SK-N-SH (cell line): Measurements from ENCODE around the gene CLASP1. TPM values are rescaled to one million over a fixed set of nuclear protein-coding genes. Genes with fewer than 3 reads are reported as not detected.

Experiments used
- CTCF ChIA-PET: fragments of 300-600, 350-600 bp; formaldehyde crosslinking; extraction: SDS; loops from one replicate; lab custom pipeline; 2021; lab: Yijun Ruan, JAX
- POLR2A ChIA-PET: fragments of 350-600 bp; sonication (Branson Sonifier 250); formaldehyde crosslinking; extraction: SDS; loops from one replicate; lab custom pipeline; 2020; ENCODE audit warnings: antibody characterized with exemption, inconsistent platforms; lab: Yijun Ruan, JAX
- DNase-seq: peaks from one replicate; pipeline ENCODE4 v3.0.0; 2012
- H2AFZ ChIP-seq: fragments of 200-600 bp; sonication (generic); 2 replicates; pipeline ENCODE4 v1.8.1; 2016; ENCODE audit warnings: antibody characterized with exemption, mild to moderate bottlenecking, low read depth
- H3F3A ChIP-seq: fragments of 200-600 bp; sonication (generic); replicated peaks from 2 replicates; pipeline ENCODE3; 2016; ENCODE audit warnings: antibody characterized with exemption, mild to moderate bottlenecking; ENCODE audit not compliant: insufficient read depth
- H3K27ac ChIP-seq, 2 experiments: fragments of 200-500 bp in 1 of 2; fragments of 200-600 bp in 1 of 2; sonication (Bioruptor generic) in 1 of 2; sonication (generic), shearing (Covaris generic) in 1 of 2; 2 replicates each; pipeline versions ENCODE4 v1.5.1 to v1.6.1; 2014 to 2016; ENCODE audit warnings: low read depth in 2 of 2, inconsistent platforms in 1 of 2, low read length in 1 of 2, mild to moderate bottlenecking in 1 of 2, mixed read lengths in 1 of 2
- H3K27me3 ChIP-seq: fragments of 200-600 bp; sonication (generic), shearing (Covaris generic); 2 replicates; pipeline ENCODE4 v1.6.1; 2016; ENCODE audit warnings: mixed run types; ENCODE audit not compliant: insufficient read depth
- H3K36me3 ChIP-seq, 2 experiments: fragments of 200-500 bp in 1 of 2; fragments of 200-600 bp in 1 of 2; sonication (Bioruptor generic) in 1 of 2; sonication (generic) in 1 of 2; replicated peaks in 1 of 2; 2 replicates each; pipeline versions ENCODE3 to v1.5.1; 2014 to 2016; ENCODE audit warnings: low read length in 1 of 2, mild to moderate bottlenecking in 1 of 2; ENCODE audit not compliant: insufficient read depth in 2 of 2, control insufficient read depth in 1 of 2
- H3K4me1 ChIP-seq, 2 experiments: fragments of 200-500 bp in 1 of 2; fragments of 200-600 bp in 1 of 2; sonication (Bioruptor generic) in 1 of 2; sonication (generic), shearing (Covaris generic) in 1 of 2; 2 replicates each; pipeline versions ENCODE4 v1.5.1 to v1.6.1; 2014 to 2016; ENCODE audit warnings: low read depth in 1 of 2, low read length in 1 of 2, mixed run types in 1 of 2; ENCODE audit not compliant: insufficient read depth in 2 of 2, control insufficient read depth in 1 of 2
- H3K4me2 ChIP-seq: fragments of 200-600 bp; sonication (generic), shearing (Covaris generic); 2 replicates; pipeline ENCODE4 v1.6.1; 2017; ENCODE audit warnings: mixed run types
- H3K4me3 ChIP-seq, 2 experiments: fragments of 200-500 bp in 1 of 2; fragments of 200-600 bp in 1 of 2; sonication (Bioruptor generic) in 1 of 2; sonication (generic), shearing (Covaris generic) in 1 of 2; 2 replicates each; pipeline versions ENCODE4 v1.5.1 to v1.8.1; 2014 to 2016; ENCODE audit warnings: low read depth in 2 of 2, inconsistent platforms in 1 of 2, low read length in 1 of 2, mild to moderate bottlenecking in 1 of 2, mixed read lengths in 1 of 2, moderate library complexity in 1 of 2
- H3K79me2 ChIP-seq: fragments of 200-600 bp; sonication (generic); 2 replicates; pipeline ENCODE4 v1.8.1; 2017; ENCODE audit warnings: mild to moderate bottlenecking; ENCODE audit not compliant: insufficient read depth
- H3K9ac ChIP-seq: fragments of 200-600 bp; sonication (generic); 2 replicates; pipeline ENCODE4 v1.6.1; 2017; ENCODE audit warnings: mixed run types
- H3K9me2 ChIP-seq: fragments of 200-600 bp; sonication (generic); 2 replicates; pipeline ENCODE4 v1.6.1; 2017; ENCODE audit warnings: mixed run types
- H3K9me3 ChIP-seq: fragments of 200-600 bp; sonication (generic); 2 replicates; pipeline ENCODE4 v1.6.1; 2017; ENCODE audit warnings: mixed run types, mild to moderate bottlenecking, moderate library complexity
- H4K20me1 ChIP-seq: fragments of 200-600 bp; sonication (generic); 2 replicates; pipeline ENCODE4 v1.6.1; 2017; ENCODE audit warnings: mild to moderate bottlenecking, mixed run types; ENCODE audit not compliant: insufficient read depth
- CHD2 ChIP-seq: fragments of 150-350 bp; IDR thresholded peaks from 2 replicates; pipeline ENCODE4 v1.6.1; 2018; ENCODE audit warnings: low read length; ENCODE audit not compliant: partially characterized antibody
- CTCF ChIP-seq: fragments of 200-600 bp; sonication (generic); IDR thresholded peaks from 2 replicates; pipeline ENCODE4 v1.6.1; 2017; ENCODE audit warnings: antibody characterized with exemption, mild to moderate bottlenecking, moderate library complexity
- ELF1 ChIP-seq: IDR thresholded peaks from 2 replicates; pipeline ENCODE4 v1.4.0; 2012
- EP300 ChIP-seq, 2 experiments: IDR thresholded peaks; 2 replicates each; pipeline versions ENCODE4 v1.4.0 to v1.6.1; 2012; ENCODE audit warnings: borderline replicate concordance in 1 of 2, low read depth in 1 of 2, low read length in 1 of 2
- FOXJ3 ChIP-seq: sonication (generic); formaldehyde crosslinking; IDR thresholded peaks from 2 replicates; pipeline ENCODE4 v1.5.1; 2020; ENCODE audit warnings: mild to moderate bottlenecking, missing genetic modification reagents
- IRF3 ChIP-seq: fragments of 150-350 bp; IDR thresholded peaks from 2 replicates; pipeline ENCODE4 v1.6.1; 2016; ENCODE audit warnings: mild to moderate bottlenecking, low read depth, low read length
- MEF2A ChIP-seq: IDR thresholded peaks from 2 replicates; pipeline ENCODE4 v1.4.0; 2012; ENCODE audit warnings: low read depth, borderline replicate concordance
- MXI1 ChIP-seq: IDR thresholded peaks from 2 replicates; pipeline ENCODE4 v1.6.1; 2012; ENCODE audit warnings: mild to moderate bottlenecking, low read depth, low read length, improper control_type of control experiment
- NRF1 ChIP-seq: IDR thresholded peaks from 2 replicates; pipeline ENCODE4 v1.6.1; 2012; ENCODE audit warnings: low read depth, mild to moderate bottlenecking, low read length
- PBX3 ChIP-seq: IDR thresholded peaks from 2 replicates; pipeline ENCODE4; 2012
- RAD21 ChIP-seq: IDR thresholded peaks from 2 replicates; pipeline ENCODE4 v1.6.1; 2012; ENCODE audit warnings: mild to moderate bottlenecking, low read length
- REST ChIP-seq: IDR thresholded peaks from 2 replicates; pipeline ENCODE4 v1.6.1; 2012; ENCODE audit warnings: mild to moderate bottlenecking, low read depth, low read length, moderate library complexity
- RFX5 ChIP-seq: IDR thresholded peaks from 2 replicates; pipeline ENCODE4 v1.6.1; 2012; ENCODE audit warnings: mild to moderate bottlenecking, improper control_type of control experiment, low read length
- RXRA ChIP-seq: IDR thresholded peaks from 2 replicates; pipeline ENCODE4 v1.4.0; 2012; ENCODE audit warnings: low read depth, mild to moderate bottlenecking, borderline replicate concordance
- TAF1 ChIP-seq: IDR thresholded peaks from 2 replicates; pipeline ENCODE4 v1.6.1; 2012; ENCODE audit warnings: low read depth, mild to moderate bottlenecking, low read length, moderate library complexity, borderline replicate concordance
- USF1 ChIP-seq: IDR thresholded peaks from 2 replicates; pipeline ENCODE4 v1.4.0; 2012; ENCODE audit warnings: low read depth, borderline replicate concordance
- WGBS: methylation state at CpG from one replicate; pipeline ENCODE4 v1.1.6; 2017; ENCODE audit warnings: low lambda C conversion rate; 5-methylcytosine and 5-hydroxymethylcytosine counted together
- polyA plus RNA-seq, 3 experiments: library from polyadenylated mRNA; depleted of rRNA; stranded (reverse); fragments of >200 nt; gene quantifications; 2 replicates each; pipeline ENCODE4 v1.2.3, GENCODE V29; 2012
- TF ChIP-seq, protein P1 (sequence below): IDR thresholded peaks from 2 replicates; pipeline ENCODE4 v1.4.0; 2012; ENCODE audit warnings: low read depth

Gene CLASP1
- polyA plus RNA-seq, 1 of the 3 experiments (the other 2 are of a cell fraction): 4.9 TPM

DNA sequence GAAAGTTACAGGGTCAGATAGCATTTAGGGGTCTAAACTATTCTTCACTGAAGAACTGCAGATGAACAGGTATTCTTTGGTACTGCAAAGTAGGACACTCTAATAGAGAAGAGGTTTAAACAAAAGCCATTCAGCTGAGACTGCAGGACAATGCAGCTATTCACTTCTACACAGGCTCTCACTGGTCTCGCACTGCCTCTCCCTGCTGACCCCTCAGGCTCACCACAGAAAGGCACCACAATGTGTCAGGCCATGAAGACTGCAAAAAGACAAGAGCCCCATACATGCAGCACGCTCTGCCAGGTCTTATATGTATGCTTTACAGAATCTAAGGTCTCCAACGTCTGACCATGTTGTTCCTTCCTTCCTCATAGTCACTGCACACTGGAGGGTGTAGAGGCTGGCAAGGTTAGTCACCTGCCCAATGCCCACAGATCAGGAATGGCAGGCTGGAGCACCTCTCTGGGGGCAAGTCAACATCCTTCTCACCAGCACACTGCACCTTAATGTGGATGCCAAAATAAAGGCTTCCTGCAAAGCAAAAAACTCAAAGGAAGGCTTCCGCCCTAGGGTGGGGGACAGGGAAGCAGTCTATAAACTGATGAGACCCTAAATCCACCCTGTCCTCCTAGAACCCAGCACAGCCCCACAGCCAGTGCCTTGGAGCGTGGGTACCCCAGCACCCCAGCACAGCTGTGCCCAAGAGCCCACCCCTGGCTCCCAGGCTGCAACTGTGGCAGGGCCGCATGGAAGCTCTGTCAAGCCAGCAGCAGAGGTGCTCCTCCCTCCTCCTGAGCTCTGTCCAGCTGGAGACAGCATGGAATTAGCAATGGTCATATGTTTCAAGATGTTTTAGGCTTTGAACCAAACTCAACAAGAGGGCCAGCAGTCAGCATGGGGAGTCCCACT lies 129.3 kb downstream of the CLASP1 start:
- POLR2A ChIA-PET: interaction anchor here (1.6 kb wide), 1 partner anchor 11 kb away, joined by 5 read pairs; the partner anchor contains the start of gene RNU4ATAC
- H2AFZ ChIP-seq: no peak overlapping the region
- H3K9ac ChIP-seq: no peak overlapping the region
- 90% methylated on average over 4 of the region's 6 CpGs for WGBS
- TF ChIP-seq TAF1 (no peak), USF1 (no peak), IRF3 (no peak), PBX3 (no peak), MEF2A (no peak), ELF1 (no peak)
- TF ChIP-seq, protein P1, sequence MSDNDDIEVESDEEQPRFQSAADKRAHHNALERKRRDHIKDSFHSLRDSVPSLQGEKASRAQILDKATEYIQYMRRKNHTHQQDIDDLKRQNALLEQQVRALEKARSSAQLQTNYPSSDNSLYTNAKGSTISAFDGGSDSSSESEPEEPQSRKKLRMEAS: no peak
- TF ChIP-seq, all 33 proteins: peak for 0
- peaks cover 38 to 66% of the 10 kb centered on the region in 2 experiments for H3K36me3 ChIP-seq
- H3K4me3 ChIP-seq: no peak overlapping the region
- H3K27ac ChIP-seq: no peak overlapping the region
- no peak overlapping the region for H3K4me2 ChIP-seq
- H3K27me3 ChIP-seq: no peaks in the 10 kb centered on the region
- no peaks in the 10 kb centered on the region for H3K9me2 ChIP-seq
- no peaks in the 10 kb centered on the region for H4K20me1 ChIP-seq
- DNase-seq: no peak
- H3K9me3 ChIP-seq: no peaks in the 10 kb centered on the region
- CTCF ChIA-PET: interaction anchor here (1.0 kb wide), 1 partner anchor 11 kb away, joined by 4 read pairs; the partner anchor contains the start of gene RNU4ATAC
- H3K4me1 ChIP-seq: no peaks in the 10 kb centered on the region; a peak in 1 of 4 replicates
- H3K79me2 ChIP-seq: no peaks in the 10 kb centered on the region
- H3F3A ChIP-seq: no peaks in the 10 kb centered on the region

DNA sequence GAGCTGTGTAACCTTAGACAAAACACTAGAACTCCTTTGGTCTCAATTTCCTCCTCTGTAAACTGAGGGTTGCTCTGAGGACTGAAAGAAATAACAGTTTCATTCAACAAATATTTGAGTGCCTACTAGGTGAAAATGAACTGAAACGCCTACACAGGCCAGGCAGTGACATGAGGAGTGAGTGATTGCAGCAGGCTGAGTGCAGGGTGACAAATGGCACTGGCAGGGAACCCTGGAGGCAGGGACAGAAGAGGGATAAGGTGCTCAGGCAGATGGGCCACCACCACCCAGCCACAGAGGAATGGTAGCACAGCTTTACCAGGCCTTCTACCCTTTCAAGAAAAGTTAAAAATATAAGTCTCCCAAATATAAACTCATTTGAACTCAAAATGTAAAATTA lies 130.1 kb downstream of the CLASP1 start:
- H3K4me2 ChIP-seq: no peak overlapping the region
- ChIA-PET CTCF (interaction anchor here (1.0 kb wide), 1 partner anchor 116 kb away, joined by 3 read pairs; no protein-coding TSS in a partner anchor), POLR2A (interaction anchor here (1.5 kb wide), 1 partner anchor 11 kb away, joined by 5 read pairs; the partner anchor contains the start of gene RNU4ATAC)
- peaks cover 39 to 72% of the 10 kb centered on the region in 2 experiments for H3K36me3 ChIP-seq
- no peaks in the 10 kb centered on the region for H3F3A ChIP-seq
- H3K9ac ChIP-seq: no peak overlapping the region
- H3K4me3 ChIP-seq: no peak overlapping the region
- H3K27ac ChIP-seq: no peak overlapping the region
- no peak overlapping the region for H2AFZ ChIP-seq
- H4K20me1 ChIP-seq: no peaks in the 10 kb centered on the region
- no peaks in the 10 kb centered on the region for H3K4me1 ChIP-seq
- 93% methylated on average over 1 of the region's 1 CpG for WGBS
- H3K9me2 ChIP-seq: no peaks in the 10 kb centered on the region
- no peaks in the 10 kb centered on the region for H3K79me2 ChIP-seq
- H3K27me3 ChIP-seq: no peaks in the 10 kb centered on the region
- no peaks in the 10 kb centered on the region for H3K9me3 ChIP-seq
- no peak for DNase-seq
- TF ChIP-seq RFX5: no peak
- no peak for TF ChIP-seq RXRA
- TF ChIP-seq FOXJ3 (CRISPR knock-in tag): no peak
- no peak for TF ChIP-seq CTCF
- no peak for TF ChIP-seq CHD2
- TF ChIP-seq NRF1: no peak
- no peak for TF ChIP-seq REST
- no peak for TF ChIP-seq MXI1
- TF ChIP-seq EP300 (IDR thresholded peaks at IDR 0.05; ENCODE audit: borderline replicate concordance in 1 of 2, low read depth in 1 of 2, low read length in 1 of 2): no peak
- no peak for TF ChIP-seq RAD21
